Erythroblast (primary cell): Measurements from ENCODE around the gene CFAP126.
A peak's percentile ranks its signal among the peaks of the same experiment; 100 is the strongest.
"Not testable (repeated sequence)": the region's sequence is repeated elsewhere in the genome, so short reads cannot be mapped to it uniquely, and the experiment has no call there.

Source experiments
- DNase-seq, 2 experiments: peaks; one replicate each; lab custom pipeline; 2025; lab: John Stamatoyannopoulos, UW
- GATA1 ChIP-seq: IDR thresholded peaks from 2 replicates; pipeline ENCODE4 v1.6.1; 2011; ENCODE audit warnings: low read depth, mild to moderate bottlenecking, control low read depth, low read length, moderate library complexity
- POLR2A ChIP-seq: IDR thresholded peaks from 2 replicates; pipeline ENCODE4 v1.6.1; 2011; ENCODE audit warnings: mild to moderate bottlenecking, low read length

Gene CFAP126

GRCh38 chr1:161390559-161390858 is 22.8 kb upstream of the CFAP126 start:
- no peak for TF ChIP-seq GATA1
- TF ChIP-seq POLR2A: no peak
- DNase-seq: no peak

- TF ChIP-seq POLR2A (peak; percentile 95), GATA1 (no peak)
- peak; percentile 97 to 99 for DNase-seq
Observed at GRCh38 chr1:161389691-161390558, 22.2 kb upstream of the CFAP126 start.

GRCh38 chr1:161389158-161389557 is 21.5 kb upstream of the CFAP126 start:
- DNase-seq: not testable (repeated sequence)

- peak; percentile 16 to 22 for DNase-seq
- TF ChIP-seq GATA1 (no peak), POLR2A (no peak)
Observed at GRCh38 chr1:161388639-161389038, 21.0 kb upstream of the CFAP126 start.

GRCh38 chr1:161382214-161383019 is 14.7 kb upstream of the CFAP126 start:
- no peak for TF ChIP-seq POLR2A
- TF ChIP-seq GATA1: no peak
- peak; percentile 63 to 72 for DNase-seq

- no peak for TF ChIP-seq POLR2A
- no peak for TF ChIP-seq GATA1
- no peak for DNase-seq
Observed at GRCh38 chr1:161381707-161382106, 14.0 kb upstream of the CFAP126 start.

- TF ChIP-seq GATA1: no peak
- TF ChIP-seq POLR2A: no peak
- no peak for DNase-seq
Observed at GRCh38 chr1:161379071-161379470, 11.4 kb upstream of the CFAP126 start.

GRCh38 chr1:161378014-161378413 is 10.3 kb upstream of the CFAP126 start:
- DNase-seq: no peak
- no peak for TF ChIP-seq POLR2A
- TF ChIP-seq GATA1: no peak

- TF ChIP-seq GATA1 (no peak), POLR2A (no peak)
- peak; percentile 18 to 19 for DNase-seq
Observed at GRCh38 chr1:161374373-161374772, 6.7 kb upstream of the CFAP126 start.

GRCh38 chr1:161373442-161373841 is 5.8 kb upstream of the CFAP126 start:
- TF ChIP-seq GATA1 (no peak), POLR2A (no peak)
- DNase-seq: no peak

- TF ChIP-seq GATA1 (no peak), POLR2A (no peak)
- no peak for DNase-seq
Observed at GRCh38 chr1:161365207-161365606, 2.5 kb downstream of the CFAP126 start.

GRCh38 chr1:161364332-161364731 is 3.3 kb downstream of the CFAP126 start:
- no peak for DNase-seq
- TF ChIP-seq GATA1 (no peak), POLR2A (no peak)

GRCh38 chr1:161359291-161359690 is 8.4 kb downstream of the CFAP126 start:
- DNase-seq: no peak
- TF ChIP-seq GATA1 (no peak), POLR2A (no peak)

GRCh38 chr1:161357073-161357472 is 10.6 kb downstream of the CFAP126 start:
- no peak for TF ChIP-seq GATA1
- TF ChIP-seq POLR2A: no peak
- no peak for DNase-seq

- DNase-seq: peak in 1 of 2 experiments; percentile 49
- no peak for TF ChIP-seq GATA1
- no peak for TF ChIP-seq POLR2A
Observed at GRCh38 chr1:161351482-161351881, 16.2 kb downstream of the CFAP126 start.

- no peak for DNase-seq
- TF ChIP-seq GATA1: no peak
- no peak for TF ChIP-seq POLR2A
Observed at GRCh38 chr1:161350671-161351070, 17.0 kb downstream of the CFAP126 start.
